Measurements from ENCODE around the gene COX17. TPM values are rescaled to one million over a fixed set of nuclear protein-coding genes. Genes with fewer than 3 reads are reported as not detected.
"Not testable (repeated sequence)": the region's sequence is repeated elsewhere in the genome, so short reads cannot be mapped to it uniquely, and the experiment has no call there.

COX17 gene
- total RNA-seq, 1 experiment from 2014 or later, result 15.3 TPM

- peaks cover 3% of the 10 kb centered on the region; the same call in 1 of the 2 replicates for H3K36me3 ChIP-seq
- no peak overlapping the region for H3K4me3 ChIP-seq
- no peaks in the 10 kb centered on the region for H3K9me3 ChIP-seq
- no peak for DNase-seq
- H3K27me3 ChIP-seq, result no peaks in the 10 kb centered on the region
Observed at GRCh38 chr3:119679874-119680273, 2.7 kb upstream of the COX17 start.

- not testable (repeated sequence) for H3K9me3 ChIP-seq
Observed at GRCh38 chr3:119678209-119678608, 1.0 kb upstream of the COX17 start.

GRCh38 chr3:119677641-119677934 is 382 bp upstream of the COX17 start:
- Histone ChIP-seq H3K36me3 (peaks cover 8% of the 10 kb centered on the region; the same call in 1 of the 2 replicates), H3K9me3 (no peaks in the 10 kb centered on the region), H3K27me3 (no peaks in the 10 kb centered on the region), H3K4me3 (peak overlapping the region; percentile 60)
- DNase-seq, result no peak

More at GRCh38 chr3:119678209-119678608, 1.0 kb upstream of the COX17 start:
- H3K4me3 ChIP-seq, H3K36me3 ChIP-seq, DNase-seq, H3K27me3 ChIP-seq: not testable (repeated sequence)

DNA sequence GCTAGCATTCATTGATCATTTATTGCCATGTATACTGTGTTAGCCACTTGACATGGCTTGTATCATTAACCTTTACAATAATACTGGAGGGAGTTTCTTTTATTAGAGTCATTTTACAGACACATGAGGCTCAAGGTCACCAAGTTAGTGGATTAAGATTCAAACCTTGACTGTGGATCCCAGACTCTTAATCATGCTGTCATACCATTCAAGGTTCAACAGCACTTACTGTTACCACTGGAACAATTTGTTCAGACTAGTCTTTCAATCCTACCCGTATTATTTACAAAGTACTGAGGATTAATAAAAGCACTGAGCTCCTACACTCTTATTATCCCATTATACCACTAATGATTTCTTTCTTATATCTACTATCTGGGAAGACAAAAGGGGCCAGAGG is 1.2 kb downstream of the COX17 start:
- Histone ChIP-seq H3K36me3 (peaks cover 8% of the 10 kb centered on the region; the same call in 1 of the 2 replicates), H3K9me3 (no peaks in the 10 kb centered on the region), H3K4me3 (peak overlapping the region; percentile 60), H3K27me3 (no peaks in the 10 kb centered on the region)
- no peak for DNase-seq

DNA sequence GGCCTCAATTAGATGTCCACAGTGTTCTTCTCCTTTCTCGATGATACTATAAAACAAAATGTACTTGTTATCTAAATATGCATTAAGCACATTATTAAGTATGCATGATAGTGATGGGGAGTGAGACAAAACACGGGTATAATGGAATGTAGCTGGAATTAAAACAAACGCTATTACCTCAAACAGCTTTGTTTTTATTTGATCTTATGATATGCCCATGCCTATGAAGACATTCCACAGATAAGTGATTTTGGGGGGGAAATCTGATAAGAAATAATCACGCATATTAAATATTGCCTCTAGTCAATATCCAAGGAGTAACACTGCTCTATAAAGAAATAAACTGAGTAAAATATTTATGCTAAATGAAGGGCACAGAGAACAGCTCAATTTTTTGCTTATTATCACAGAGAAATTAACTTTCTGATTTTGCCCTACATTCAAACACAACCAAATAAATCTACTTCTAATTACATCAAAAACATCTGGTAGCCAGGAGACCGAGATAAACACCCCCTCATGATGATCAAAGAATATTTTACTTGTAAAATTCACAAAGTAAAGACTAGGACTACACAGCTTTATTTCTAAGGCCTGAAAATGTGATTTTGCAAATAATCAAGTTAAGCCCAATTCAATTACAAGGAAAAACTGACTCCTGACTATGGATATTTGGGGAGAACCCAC is 1.9 kb downstream of the COX17 start:
- no peak for DNase-seq
- Histone ChIP-seq H3K27me3 (no peaks in the 10 kb centered on the region), H3K4me3 (no peak overlapping the region), H3K9me3 (no peaks in the 10 kb centered on the region), H3K36me3 (peaks cover 8% of the 10 kb centered on the region; the same call in 1 of the 2 replicates)

GRCh38 chr3:119673875-119674274 is 3.3 kb downstream of the COX17 start:
- DNase-seq, result no peak
- no peak overlapping the region for H3K4me3 ChIP-seq
- H3K36me3 ChIP-seq, result peaks cover 14% of the 10 kb centered on the region; the same call in 1 of the 2 replicates
- H3K27me3 ChIP-seq, result no peaks in the 10 kb centered on the region
- no peaks in the 10 kb centered on the region for H3K9me3 ChIP-seq

- DNase-seq, result no peak
- Histone ChIP-seq H3K9me3 (no peaks in the 10 kb centered on the region), H3K4me3 (no peak overlapping the region), H3K36me3 (peaks cover 19% of the 10 kb centered on the region; the same call in 1 of the 2 replicates), H3K27me3 (no peaks in the 10 kb centered on the region)
Observed at GRCh38 chr3:119672776-119673175, 4.4 kb downstream of the COX17 start.

DNA sequence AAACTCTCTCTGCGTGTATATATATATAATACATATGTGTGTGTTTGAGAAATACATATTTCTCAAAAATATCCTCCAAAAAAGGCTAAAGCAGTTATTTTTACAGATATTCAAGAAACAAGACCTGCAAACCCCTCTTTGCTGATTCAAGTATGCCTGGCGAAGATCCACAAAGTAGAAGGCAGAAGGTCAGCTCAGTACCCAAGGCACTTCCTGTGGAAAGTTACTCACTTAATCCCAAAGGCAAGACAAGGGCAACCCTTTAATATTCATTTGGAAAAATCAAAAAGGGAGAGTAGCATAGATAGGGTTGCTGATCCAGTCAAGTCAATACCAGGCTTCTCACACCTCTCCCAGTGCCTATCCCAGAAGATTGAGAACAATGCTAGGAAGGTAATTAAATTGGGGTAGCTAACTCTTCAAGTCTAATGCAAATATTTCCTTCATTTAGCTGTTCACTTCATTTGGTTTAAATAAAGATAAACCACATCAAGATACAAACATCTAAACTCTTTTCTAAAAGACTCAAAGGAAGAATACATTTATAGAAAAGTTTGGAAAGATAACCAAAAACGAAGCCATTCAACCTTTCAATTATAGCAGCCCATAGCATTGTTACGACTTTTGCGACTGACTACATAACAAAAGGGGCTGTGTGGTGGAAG is 7.2 kb downstream of the COX17 start:
- peaks cover 17% of the 10 kb centered on the region; the same call in 1 of the 2 replicates for H3K36me3 ChIP-seq
- no peak for DNase-seq
- H3K9me3 ChIP-seq, result no peaks in the 10 kb centered on the region
- no peaks in the 10 kb centered on the region for H3K27me3 ChIP-seq
- H3K4me3 ChIP-seq, result no peak overlapping the region

DNA sequence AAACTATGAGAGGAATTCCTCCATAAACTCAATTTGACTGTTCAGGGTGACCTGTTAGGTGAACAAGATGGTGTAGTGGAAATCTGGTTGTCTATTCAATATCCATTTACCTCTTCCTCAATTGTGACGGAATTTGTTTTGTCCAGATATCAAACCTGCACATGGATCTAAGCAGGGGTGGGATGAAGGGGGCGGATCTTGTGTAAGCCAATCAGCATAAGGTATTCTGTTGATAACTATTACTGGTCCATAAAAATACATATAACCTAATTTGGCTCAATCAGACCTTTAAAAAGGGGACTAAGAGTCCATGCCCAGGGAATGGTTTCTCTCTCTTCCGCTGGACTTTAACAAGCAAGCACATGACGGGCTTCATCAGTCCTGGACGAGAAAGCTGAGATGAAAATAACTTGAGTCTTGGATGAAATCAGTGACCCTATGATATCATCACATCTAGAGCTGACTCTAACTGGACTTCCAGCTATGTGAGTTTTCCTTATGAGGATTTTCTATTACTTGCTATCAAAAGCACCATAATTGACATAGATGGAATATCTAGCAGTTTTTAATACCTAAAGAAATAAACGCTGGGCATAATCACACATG is 11.1 kb downstream of the COX17 start:
- H3K36me3 ChIP-seq, result peaks cover 10% of the 10 kb centered on the region; the same call in 1 of the 2 replicates
- no peaks in the 10 kb centered on the region for H3K27me3 ChIP-seq
- no peak overlapping the region for H3K4me3 ChIP-seq
- DNase-seq, result no peak
- H3K9me3 ChIP-seq, result no peaks in the 10 kb centered on the region

GRCh38 chr3:119664850-119665379 is 12.3 kb downstream of the COX17 start:
- no peak for DNase-seq
- Histone ChIP-seq H3K36me3 (peaks cover 10% of the 10 kb centered on the region; the same call in 1 of the 2 replicates), H3K27me3 (no peaks in the 10 kb centered on the region), H3K4me3 (no peak overlapping the region), H3K9me3 (no peaks in the 10 kb centered on the region)

- peaks cover 8% of the 10 kb centered on the region; the same call in 1 of the 2 replicates for H3K36me3 ChIP-seq
- H3K4me3 ChIP-seq, result no peak overlapping the region
- DNase-seq, result no peak
- H3K27me3 ChIP-seq, result no peaks in the 10 kb centered on the region
- H3K9me3 ChIP-seq, result no peaks in the 10 kb centered on the region
Observed at GRCh38 chr3:119664370-119664769, 12.8 kb downstream of the COX17 start.

DNA sequence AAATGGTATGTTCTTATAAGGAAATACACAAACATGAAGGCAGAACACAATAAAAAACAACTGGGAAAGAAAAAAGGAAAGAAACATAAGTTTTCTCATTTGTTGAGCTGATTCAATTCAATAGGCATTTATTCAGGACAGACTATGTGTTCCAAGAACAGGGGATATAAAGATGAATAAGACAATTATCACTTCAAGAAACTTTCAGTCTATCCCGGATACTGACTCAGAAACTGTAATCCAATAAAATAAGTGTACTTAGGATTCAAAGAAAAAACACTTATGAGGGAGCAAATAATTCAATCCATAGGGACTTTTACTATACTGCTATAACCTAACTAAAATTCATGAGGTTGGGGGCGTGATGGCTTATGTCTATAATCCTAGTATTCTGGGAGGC is 13.3 kb downstream of the COX17 start:
- H3K9me3 ChIP-seq, result no peaks in the 10 kb centered on the region
- H3K36me3 ChIP-seq, result peaks cover 5% of the 10 kb centered on the region; the same call in 1 of the 2 replicates
- no peak for DNase-seq
- H3K27me3 ChIP-seq, result no peaks in the 10 kb centered on the region
- no peak overlapping the region for H3K4me3 ChIP-seq

DNA sequence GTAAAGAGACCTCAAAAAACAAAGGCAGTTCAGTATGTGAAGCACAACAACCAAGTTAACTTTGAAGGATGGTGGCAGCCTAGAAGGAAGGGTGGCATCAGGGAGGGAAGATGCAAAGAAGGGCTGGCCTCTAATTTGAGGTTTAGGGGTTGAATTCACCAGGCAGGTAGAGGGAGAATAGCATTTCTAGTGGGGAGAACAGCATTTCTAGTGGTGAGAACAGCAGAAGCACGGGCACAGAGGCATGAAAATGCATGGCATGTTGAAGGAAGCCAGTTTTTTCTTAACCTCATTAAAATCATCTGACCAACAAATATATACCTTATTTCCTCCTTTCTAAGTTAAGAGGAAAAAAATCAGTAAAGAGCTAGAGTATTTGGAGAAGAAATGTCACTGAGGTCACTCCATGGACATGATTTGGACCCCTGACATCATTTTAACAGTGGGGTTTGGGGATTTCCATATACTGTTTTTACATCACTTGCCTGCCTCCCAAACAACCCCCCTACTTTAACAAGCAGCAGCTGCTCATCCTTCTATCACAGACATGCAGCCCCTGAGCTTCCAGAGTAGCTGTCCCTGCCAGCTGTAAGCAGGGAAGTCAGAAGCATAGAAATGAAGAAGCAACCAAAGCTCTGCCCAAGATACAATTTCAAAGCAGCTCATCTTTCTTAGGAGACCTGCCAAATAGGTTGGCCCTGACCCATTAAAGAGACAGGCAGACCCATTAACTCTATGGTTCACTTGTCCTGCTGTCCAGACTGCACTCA is 14.4 kb downstream of the COX17 start:
- H3K36me3 ChIP-seq, result no peaks in the 10 kb centered on the region
- DNase-seq, result peak; percentile 31
- H3K4me3 ChIP-seq, result no peak overlapping the region
- H3K9me3 ChIP-seq, result no peaks in the 10 kb centered on the region
- H3K27me3 ChIP-seq, result no peaks in the 10 kb centered on the region

DNA sequence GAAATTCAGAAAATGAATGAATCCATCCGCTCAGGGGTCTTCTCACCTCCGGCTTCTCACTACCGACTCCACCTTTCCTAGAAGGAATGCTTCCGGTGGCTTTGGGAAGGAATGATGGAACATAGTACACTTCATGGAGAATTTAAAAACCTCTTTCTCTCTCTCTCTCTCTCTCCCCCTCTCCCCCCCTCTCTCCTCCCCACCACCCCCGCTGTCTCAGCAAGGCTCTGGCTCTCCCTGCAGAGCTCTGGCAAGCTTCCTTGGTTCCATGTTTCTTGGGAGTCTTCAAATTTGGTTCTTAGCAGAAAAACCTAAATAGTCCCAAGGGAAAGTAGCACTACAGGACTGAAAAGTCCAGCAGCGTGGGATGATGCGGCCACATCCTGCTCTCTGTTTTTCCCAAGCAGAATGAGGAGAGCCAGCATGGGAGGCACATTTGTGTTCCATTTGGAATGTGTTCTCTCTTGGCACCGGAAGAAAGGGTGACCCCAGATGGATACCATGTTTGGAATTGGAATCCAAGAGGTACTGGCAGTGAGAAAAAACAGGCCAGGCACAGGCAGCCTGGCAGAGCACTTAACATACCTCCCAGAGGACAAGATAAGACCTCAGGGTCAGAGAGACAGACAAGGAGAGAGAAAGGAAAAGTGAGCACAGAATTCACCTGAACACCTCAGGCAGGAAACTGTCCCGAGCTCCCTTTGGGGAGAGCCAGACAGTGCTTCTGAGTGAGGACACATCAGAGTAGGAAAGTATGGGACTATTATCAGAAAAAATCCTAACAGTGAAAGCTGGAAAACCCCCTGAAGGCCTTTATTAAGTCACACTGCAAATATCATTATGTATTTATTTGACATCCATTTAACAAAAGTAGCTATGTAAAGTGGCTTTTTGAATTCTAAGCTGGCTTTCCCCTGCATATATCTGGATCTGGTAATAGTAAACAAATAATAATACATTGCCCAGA is 16.4 kb downstream of the COX17 start, which contains the start of gene POPDC2:
Gene POPDC2 (minus strand): TSS at position 116 of the 967 bp plus-strand sequence. CDS start 166 bp downstream, outside the sequence.
- Histone ChIP-seq H3K27me3 (no peaks in the 10 kb centered on the region), H3K4me3 (no peak within 1 kb of the TSS), H3K36me3 (no peaks in the 10 kb centered on the region), H3K9me3 (no peaks in the 10 kb centered on the region)
- DNase-seq, result no peak

- no peak overlapping the region for H3K4me3 ChIP-seq
- no peaks in the 10 kb centered on the region for H3K27me3 ChIP-seq
- H3K9me3 ChIP-seq, result no peaks in the 10 kb centered on the region
- H3K36me3 ChIP-seq, result no peaks in the 10 kb centered on the region
- DNase-seq, result no peak
Observed at GRCh38 chr3:119659606-119660291, 17.5 kb downstream of the COX17 start.

All from MG63 (cell line).